Measurements from ENCODE around the gene MGAT1. TPM values are rescaled to one million over a fixed set of nuclear protein-coding genes. Genes with fewer than 3 reads are reported as not detected.

MGAT1 gene
- total and polyA plus RNA-seq, 2 donors from 2014 or later = 73.3 to 132 TPM

- Histone ChIP-seq H3K27ac (ENCODE audit: low read depth in 2 of 2, low read length in 2 of 2) (no peak overlapping the region), H3K9me3 (ENCODE audit: control insufficient read depth in 2 of 3, insufficient read depth in 1 of 3, low read length in 3 of 3) (no peaks in the 10 kb centered on the region), H3K4me1 (ENCODE audit: control insufficient read depth in 2 of 3, insufficient read depth in 2 of 3, low read depth in 1 of 3, low read length in 3 of 3) (peaks cover 0 to 5% (median 0%) of the 10 kb centered on the region in 3 donors), H3K36me3 (ENCODE audit: control insufficient read depth in 2 of 3, insufficient read depth in 3 of 3, low read length in 3 of 3) (peaks cover 0 to 24% (median 6%) of the 10 kb centered on the region in 3 donors), H3K27me3 (ENCODE audit: control insufficient read depth, insufficient read depth, low read length) (no peaks in the 10 kb centered on the region), H3K4me3 (ENCODE audit: low read length in 3 of 3) (no peak overlapping the region), H3K9ac (ENCODE audit: low read length in 3 of 3) (no peak overlapping the region)
- TF ChIP-seq CTCF (IDR thresholded peaks at IDR 0.05; ENCODE audit: borderline replicate concordance, extremely low read depth, insufficient read depth) = no peak
- intact Hi-C loops (cut with DNase I) = no loop called here
- FAIRE-seq (no peak), DNase-seq (no peak)
These were observed 9.7 kb downstream of the MGAT1 start for GRCh38 chr5:180792965-180793287.

GRCh38 chr5:180792287-180792964 is 10.2 kb downstream of the MGAT1 start:
- Histone ChIP-seq H3K9ac (ENCODE audit: low read length in 3 of 3) (no peak overlapping the region), H3K27me3 (ENCODE audit: control insufficient read depth, insufficient read depth, low read length) (no peaks in the 10 kb centered on the region), H3K4me1 (ENCODE audit: control insufficient read depth in 2 of 3, insufficient read depth in 2 of 3, low read depth in 1 of 3, low read length in 3 of 3) (no peaks in the 10 kb centered on the region), H3K4me3 (ENCODE audit: low read length in 3 of 3) (no peak overlapping the region), H3K9me3 (ENCODE audit: control insufficient read depth in 2 of 3, insufficient read depth in 1 of 3, low read length in 3 of 3) (no peaks in the 10 kb centered on the region), H3K27ac (ENCODE audit: low read depth in 2 of 2, low read length in 2 of 2) (no peak overlapping the region), H3K36me3 (ENCODE audit: control insufficient read depth in 2 of 3, insufficient read depth in 3 of 3, low read length in 3 of 3) (peaks cover 0 to 24% (median 6%) of the 10 kb centered on the region in 3 donors)
- FAIRE-seq (no peak), DNase-seq (no peak)
- TF ChIP-seq CTCF (IDR thresholded peaks at IDR 0.05; ENCODE audit: borderline replicate concordance, extremely low read depth, insufficient read depth) = no peak
- intact Hi-C loops (cut with DNase I) = no loop called here

DNA sequence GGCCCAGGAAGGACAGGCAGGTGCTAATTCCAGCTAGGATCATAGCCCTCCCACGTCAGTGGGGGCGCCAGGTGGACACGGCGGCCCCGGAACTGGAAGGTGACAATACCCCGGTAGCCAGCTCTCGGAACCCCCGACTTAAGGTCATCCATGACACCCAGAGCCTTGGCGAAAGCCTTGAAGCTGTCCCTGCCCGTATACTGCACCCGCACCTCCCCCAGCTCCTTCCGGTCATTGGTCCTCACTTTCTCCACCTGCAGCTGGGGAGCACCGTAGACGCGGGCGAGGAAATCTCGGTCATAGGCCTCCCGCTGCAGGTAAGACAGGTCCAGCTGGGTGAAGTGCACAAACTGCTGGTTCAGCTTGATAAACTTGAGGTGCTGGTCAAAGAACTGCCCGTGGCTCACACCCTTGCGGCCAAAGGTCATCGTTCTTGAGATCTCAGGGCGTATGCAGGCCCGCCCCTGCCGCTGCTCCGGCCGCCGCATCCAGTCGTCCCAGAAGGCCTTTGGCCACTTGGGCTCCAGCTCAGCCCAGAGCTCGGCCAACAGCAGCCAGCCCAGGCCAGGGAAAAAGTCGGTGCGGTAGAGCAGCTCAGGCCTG is 10.9 kb downstream of the MGAT1 start:
- DNase-seq = peak in 1 of 5 donors; percentile 37
- H3K27ac ChIP-seq (ENCODE audit: low read depth in 2 of 2, low read length in 2 of 2) = no peak overlapping the region
- no peak for TF ChIP-seq CTCF (IDR thresholded peaks at IDR 0.05; ENCODE audit: borderline replicate concordance, extremely low read depth, insufficient read depth)
- H3K27me3 ChIP-seq (ENCODE audit: control insufficient read depth, insufficient read depth, low read length) = no peaks in the 10 kb centered on the region
- no peak overlapping the region for H3K9ac ChIP-seq (ENCODE audit: low read length in 3 of 3)
- peaks cover 0 to 1% (median under 1%) of the 10 kb centered on the region in 3 donors for H3K4me1 ChIP-seq (ENCODE audit: control insufficient read depth in 2 of 3, insufficient read depth in 2 of 3, low read depth in 1 of 3, low read length in 3 of 3)
- intact Hi-C loops (cut with DNase I) = no loop called here
- no peak overlapping the region for H3K4me3 ChIP-seq (ENCODE audit: low read length in 3 of 3)
- no peak for FAIRE-seq
- H3K9me3 ChIP-seq (ENCODE audit: control insufficient read depth in 2 of 3, insufficient read depth in 1 of 3, low read length in 3 of 3) = no peaks in the 10 kb centered on the region
- H3K36me3 ChIP-seq (ENCODE audit: control insufficient read depth in 2 of 3, insufficient read depth in 3 of 3, low read length in 3 of 3) = peaks cover 0 to 24% (median 6%) of the 10 kb centered on the region in 3 donors
